GM23248 (cell line): ENCODE measurements around the gene ZMIZ1. TPM values are rescaled to one million over a fixed set of nuclear protein-coding genes. Genes with fewer than 3 reads are reported as not detected.

Source experiments
- DNase-seq: peaks from one replicate; pipeline ENCODE4 v3.0.0-alpha.2; 2015
- H2AFZ ChIP-seq: fragments of 200-600 bp; sonication (generic); 2 replicates; pipeline ENCODE4 v1.6.1; 2016; ENCODE audit warnings: antibody characterized with exemption
- H3F3A ChIP-seq: fragments of 200-600 bp; sonication (generic); 2 replicates; pipeline ENCODE4 v1.6.1; 2016; ENCODE audit warnings: mild to moderate bottlenecking, antibody characterized with exemption, mixed run types; ENCODE audit not compliant: insufficient read depth
- H3K27ac ChIP-seq: fragments of 200-600 bp; sonication (generic); 2 replicates; pipeline ENCODE4 v1.5.1; 2016; ENCODE audit warnings: mild to moderate bottlenecking
- H3K27me3 ChIP-seq: fragments of 200-600 bp; sonication (generic); replicated peaks from 2 replicates; pipeline ENCODE4 v1.6.1; 2016; ENCODE audit warnings: mild to moderate bottlenecking; ENCODE audit not compliant: insufficient read depth
- H3K36me3 ChIP-seq: fragments of 200-600 bp; sonication (generic); 2 replicates; pipeline ENCODE4 v1.6.1; 2016; ENCODE audit warnings: low read depth, mild to moderate bottlenecking
- H3K4me1 ChIP-seq: fragments of 200-600 bp; sonication (generic); 2 replicates; pipeline ENCODE4 v1.6.1; 2016; ENCODE audit warnings: mild to moderate bottlenecking; ENCODE audit not compliant: insufficient read depth
- H3K4me2 ChIP-seq: fragments of 200-600 bp; sonication (generic); one replicate; pipeline ENCODE4 v1.6.1; 2016; ENCODE audit warnings: mild to moderate bottlenecking; ENCODE audit not compliant: unreplicated experiment
- H3K4me3 ChIP-seq: fragments of 200-600 bp; sonication (generic); 2 replicates; pipeline ENCODE4 v1.5.1; 2016; ENCODE audit warnings: mild to moderate bottlenecking
- H3K79me2 ChIP-seq: fragments of 200-600 bp; sonication (generic); 2 replicates; pipeline ENCODE4 v1.6.1; 2016; ENCODE audit warnings: mild to moderate bottlenecking; ENCODE audit not compliant: insufficient read depth
- H3K9ac ChIP-seq: fragments of 200-600 bp; sonication (generic); 2 replicates; pipeline ENCODE4 v1.6.1; 2016; ENCODE audit warnings: mild to moderate bottlenecking
- H3K9me2 ChIP-seq: fragments of 200-600 bp; sonication (generic); 2 replicates; pipeline ENCODE4 v1.6.1; 2016; ENCODE audit warnings: mixed run types, mild to moderate bottlenecking, moderate library complexity; ENCODE audit not compliant: insufficient read depth
- H3K9me3 ChIP-seq: fragments of 200-600 bp; sonication (generic); one replicate; pipeline ENCODE4 v1.6.1; 2017; ENCODE audit warnings: low read depth
- H4K20me1 ChIP-seq: fragments of 200-600 bp; sonication (generic); 2 replicates; pipeline ENCODE4 v1.6.0; 2016; ENCODE audit not compliant: insufficient read depth
- EZH2 ChIP-seq: fragments of 200-600 bp; sonication (generic); IDR thresholded peaks from 2 replicates; pipeline ENCODE4 v1.6.1; 2018; ENCODE audit warnings: antibody characterized with exemption, mild to moderate bottlenecking; ENCODE audit not compliant: insufficient read depth, poor library complexity, severe bottlenecking
- EZH2phosphoT487 ChIP-seq: fragments of 200-600 bp; sonication (generic); IDR thresholded peaks from 2 replicates; pipeline ENCODE4 v1.6.1; 2018; ENCODE audit warnings: antibody characterized with exemption, moderate library complexity, mild to moderate bottlenecking, low read depth; ENCODE audit not compliant: insufficient read depth
- WGBS, 2 experiments: methylation state at CpG; one replicate each; pipeline ENCODE4 v1.1.6; 2015 to 2017; ENCODE audit warnings: low lambda C conversion rate in 2 of 2, low coverage in 1 of 2; ENCODE audit errors: missing lambda C conversion rate in 2 of 2; 5-methylcytosine and 5-hydroxymethylcytosine counted together
- in situ Hi-C: fragments of 300-500 bp; cut with MboI; formaldehyde crosslinking; loops from 2 replicates; pipeline ENCODE4 v1.15.0; 2020
- polyA plus RNA-seq: library from polyadenylated mRNA; unstranded; fragments of >200 nt; fragmentation: Nextera tagmentation; extraction: Ambion mirVana; gene quantifications from 2 replicates; pipeline ENCODE4 v1.2.1, GENCODE V29; 2016
- total RNA-seq: library from RNA; depleted of rRNA; stranded (reverse); fragments of >200 nt; shearing (Covaris generic); gene quantifications from 2 replicates; pipeline ENCODE4 v1.2.3, GENCODE V29; 2014

ZMIZ1 gene
- total and polyA plus RNA-seq, 2 experiments from 2014 or later: 21.9 to 28.4 TPM

GRCh38 chr10:79321951-79322350 is 253.2 kb downstream of the ZMIZ1 start:
- H3K27ac ChIP-seq: peak overlapping the region; percentile 93
- H3F3A ChIP-seq: peaks cover 66% of the 10 kb centered on the region
- H3K4me2 ChIP-seq: no peak overlapping the region
- no peak for TF ChIP-seq EZH2
- TF ChIP-seq EZH2phosphoT487: no peak
- in situ Hi-C loops: no loop called here
- no peaks in the 10 kb centered on the region for H3K36me3 ChIP-seq
- H3K79me2 ChIP-seq: no peaks in the 10 kb centered on the region
- 0 out of 2 replicates have a peak overlapping the region, but pooled peaks have one; percentile 3 for H3K9ac ChIP-seq
- no peak for DNase-seq
- H3K9me2 ChIP-seq: no peaks in the 10 kb centered on the region
- H3K4me3 ChIP-seq: no peak overlapping the region
- no peaks in the 10 kb centered on the region for H3K9me3 ChIP-seq
- H3K4me1 ChIP-seq: peaks cover 60% of the 10 kb centered on the region
- H2AFZ ChIP-seq: no peak overlapping the region
- H3K27me3 ChIP-seq: no peaks in the 10 kb centered on the region
- H4K20me1 ChIP-seq: no peaks in the 10 kb centered on the region

GRCh38 chr10:79322616-79323543 is 254.1 kb downstream of the ZMIZ1 start:
- Histone ChIP-seq H2AFZ (no peak overlapping the region), H3K9me2 (no peaks in the 10 kb centered on the region), H3K4me1 (peaks cover 52% of the 10 kb centered on the region), H3K79me2 (no peaks in the 10 kb centered on the region), H3F3A (peaks cover 58% of the 10 kb centered on the region), H3K27me3 (no peaks in the 10 kb centered on the region), H3K9me3 (no peaks in the 10 kb centered on the region), H3K27ac (peak overlapping the region; percentile 93), H3K4me3 (no peak overlapping the region), H4K20me1 (no peaks in the 10 kb centered on the region), H3K36me3 (no peaks in the 10 kb centered on the region), H3K9ac (peak overlapping the region; percentile 67), H3K4me2 (peak overlapping the region; percentile 56)
- DNase-seq: peak; percentile 90
- WGBS, 2 experiments: 70 to 71% methylated on average over 15 of the region's 15 CpGs
- TF ChIP-seq EZH2 (no peak), EZH2phosphoT487 (no peak)
- in situ Hi-C loops: no loop called here

GRCh38 chr10:79323602-79324001 is 254.8 kb downstream of the ZMIZ1 start:
- Histone ChIP-seq H2AFZ (no peak overlapping the region), H3K4me1 (peaks cover 44% of the 10 kb centered on the region), H3K4me3 (no peak overlapping the region), H3K79me2 (no peaks in the 10 kb centered on the region), H3K27ac (peak overlapping the region; percentile 93), H3K9ac (peak overlapping the region; percentile 67; the same call in 1 of the 2 replicates), H3K4me2 (peak overlapping the region; percentile 51), H3K9me3 (no peaks in the 10 kb centered on the region), H3F3A (peaks cover 51% of the 10 kb centered on the region), H3K9me2 (no peaks in the 10 kb centered on the region), H3K27me3 (no peaks in the 10 kb centered on the region), H3K36me3 (no peaks in the 10 kb centered on the region), H4K20me1 (no peaks in the 10 kb centered on the region)
- no peak for DNase-seq
- no peak for TF ChIP-seq EZH2
- TF ChIP-seq EZH2phosphoT487: no peak
- in situ Hi-C loops: no loop called here
- WGBS, 2 experiments: 94 to 100% methylated on average over 1 of the region's 1 CpG

DNA sequence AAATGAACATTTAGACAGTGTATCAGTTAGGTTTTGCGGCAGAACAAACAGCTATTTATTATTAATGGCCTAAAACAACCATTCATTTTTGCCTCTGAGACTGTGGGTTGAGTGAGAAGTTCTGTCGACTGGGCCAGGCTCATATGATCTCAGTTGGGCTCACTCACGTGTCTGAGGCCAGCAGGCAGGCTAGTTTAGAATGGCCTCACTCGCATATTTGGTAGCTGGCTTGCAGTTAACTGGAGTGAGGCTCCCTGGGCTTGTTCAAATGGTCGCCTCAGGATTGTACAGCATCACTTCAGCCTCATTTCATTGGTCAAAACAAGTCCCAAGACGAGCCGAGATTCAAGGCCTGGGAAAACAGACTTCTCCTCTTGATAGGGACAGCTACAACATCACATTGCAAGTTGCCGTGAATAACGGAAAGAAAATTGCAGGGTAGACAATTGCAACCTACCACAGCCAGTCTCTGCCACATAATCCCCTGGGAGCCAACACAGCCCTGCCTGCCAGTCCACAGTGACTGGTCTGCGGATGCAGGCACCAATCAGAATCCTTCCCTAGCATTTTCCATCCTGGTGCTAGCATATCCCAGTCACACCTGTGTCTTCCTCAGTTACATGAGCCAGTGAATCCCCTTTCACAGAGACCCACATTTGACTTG is 255.4 kb downstream of the ZMIZ1 start:
- DNase-seq: no peak
- in situ Hi-C loops: no loop called here
- 86 to 87% methylated on average over 10 of the region's 10 CpGs for whole genome bisulfite sequencing, 2 experiments

More for the DNA sequence above, 255.4 kb downstream of the ZMIZ1 start:
- Histone ChIP-seq H3K36me3 (no peaks in the 10 kb centered on the region), H3K9me2 (no peaks in the 10 kb centered on the region), H4K20me1 (no peaks in the 10 kb centered on the region), H3K9me3 (no peaks in the 10 kb centered on the region), H3K4me2 (no peak overlapping the region), H3K79me2 (no peaks in the 10 kb centered on the region), H3F3A (peaks cover 45% of the 10 kb centered on the region), H3K27me3 (no peaks in the 10 kb centered on the region), H3K4me1 (peaks cover 42% of the 10 kb centered on the region), H2AFZ (no peak overlapping the region), H3K27ac (0 out of 2 replicates have a peak overlapping the region, but pooled peaks have one; percentile 93), H3K9ac (no peak overlapping the region), H3K4me3 (no peak overlapping the region)
- no peak for TF ChIP-seq EZH2
- TF ChIP-seq EZH2phosphoT487: no peak
